Cardiac muscle cell (in vitro differentiated cells and primary cell): ENCODE data around the gene EIF4EBP3. TPM values are rescaled to one million over a fixed set of nuclear protein-coding genes. Genes with fewer than 3 reads are reported as not detected.

Source experiments
- DNase-seq, 2 donors: peaks; one replicate each; pipeline versions ENCODE4 v3.0.0 to v3.0.0-alpha.2; 2010 to 2017; ENCODE audit warnings: low read depth in 1 of 2, low spot score in 1 of 2
- H3K27ac ChIP-seq: fragments of 200-600 bp; sonication (generic); 2 replicates; pipeline ENCODE4 v1.5.1; 2016
- H3K27me3 ChIP-seq: fragments of 200-600 bp; sonication (generic); 2 replicates; pipeline ENCODE4 v1.6.0; 2016; ENCODE audit warnings: control low read depth
- H3K36me3 ChIP-seq: fragments of 200-600 bp; sonication (generic); 2 replicates; pipeline ENCODE4 v1.5.1; 2016; ENCODE audit warnings: control low read depth
- H3K4me1 ChIP-seq: fragments of 200-600 bp; sonication (generic); 2 replicates; pipeline ENCODE4 v1.8.1; 2017; ENCODE audit warnings: low read depth, mild to moderate bottlenecking, mixed run types
- H3K4me3 ChIP-seq: fragments of 200-600 bp; sonication (generic); 2 replicates; pipeline ENCODE4 v1.5.1; 2016; ENCODE audit warnings: mild to moderate bottlenecking
- H3K9me3 ChIP-seq: fragments of 200-600 bp; sonication (generic); 2 replicates; pipeline ENCODE4 v1.5.1; 2017; ENCODE audit warnings: low read depth, mild to moderate bottlenecking, control low read depth
- polyA plus RNA-seq: library from polyadenylated mRNA; unstranded; fragments of >200 nt; fragmentation: Nextera tagmentation; extraction: Ambion mirVana; gene quantifications from 2 replicates; pipeline ENCODE4 v1.2.1, GENCODE V29; 2016
- total RNA-seq: library from RNA; depleted of rRNA; stranded (reverse); fragments of >200 nt; gene quantifications from 2 replicates; pipeline ENCODE4 v1.2.3, GENCODE V29; 2016
- TF ChIP-seq, protein P1 (sequence below): IDR thresholded peaks from 2 replicates; pipeline ENCODE4 v1.5.1; 2012; ENCODE audit warnings: low read depth, mild to moderate bottlenecking, low read length

EIF4EBP3 gene
- total and polyA plus RNA-seq, 2 experiments from 2014 or later = 3.1 to 6.6 TPM

DNA sequence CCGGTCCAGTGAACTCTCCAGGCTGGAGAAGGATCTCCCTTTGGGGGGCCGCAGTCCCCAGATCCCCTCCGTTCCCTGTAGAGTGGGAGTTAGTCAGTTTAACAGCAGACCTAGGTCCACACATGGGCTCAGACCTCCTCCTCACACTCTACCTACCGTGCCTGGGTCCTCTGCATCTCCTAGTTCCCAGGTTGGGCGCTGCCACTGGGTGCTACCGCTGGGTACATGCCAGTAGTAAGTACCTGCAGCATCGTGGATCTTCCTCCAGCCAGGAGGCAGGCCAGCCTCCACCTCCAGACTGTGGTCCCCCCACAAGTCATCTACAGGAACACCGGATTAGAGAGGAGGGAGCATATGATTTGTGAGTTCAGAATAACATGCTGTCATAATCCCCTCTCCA is 16.1 kb downstream of the EIF4EBP3 start:
- no peaks in the 10 kb centered on the region for H3K9me3 ChIP-seq
- no peak for DNase-seq
- TF ChIP-seq, protein P1, sequence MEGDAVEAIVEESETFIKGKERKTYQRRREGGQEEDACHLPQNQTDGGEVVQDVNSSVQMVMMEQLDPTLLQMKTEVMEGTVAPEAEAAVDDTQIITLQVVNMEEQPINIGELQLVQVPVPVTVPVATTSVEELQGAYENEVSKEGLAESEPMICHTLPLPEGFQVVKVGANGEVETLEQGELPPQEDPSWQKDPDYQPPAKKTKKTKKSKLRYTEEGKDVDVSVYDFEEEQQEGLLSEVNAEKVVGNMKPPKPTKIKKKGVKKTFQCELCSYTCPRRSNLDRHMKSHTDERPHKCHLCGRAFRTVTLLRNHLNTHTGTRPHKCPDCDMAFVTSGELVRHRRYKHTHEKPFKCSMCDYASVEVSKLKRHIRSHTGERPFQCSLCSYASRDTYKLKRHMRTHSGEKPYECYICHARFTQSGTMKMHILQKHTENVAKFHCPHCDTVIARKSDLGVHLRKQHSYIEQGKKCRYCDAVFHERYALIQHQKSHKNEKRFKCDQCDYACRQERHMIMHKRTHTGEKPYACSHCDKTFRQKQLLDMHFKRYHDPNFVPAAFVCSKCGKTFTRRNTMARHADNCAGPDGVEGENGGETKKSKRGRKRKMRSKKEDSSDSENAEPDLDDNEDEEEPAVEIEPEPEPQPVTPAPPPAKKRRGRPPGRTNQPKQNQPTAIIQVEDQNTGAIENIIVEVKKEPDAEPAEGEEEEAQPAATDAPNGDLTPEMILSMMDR = no peak
- peaks cover 14% of the 10 kb centered on the region for H3K4me1 ChIP-seq
- peaks cover 4% of the 10 kb centered on the region for H3K36me3 ChIP-seq
- no peak overlapping the region for H3K27ac ChIP-seq
- H3K27me3 ChIP-seq = no peaks in the 10 kb centered on the region
- peak overlapping the region; percentile 50 for H3K4me3 ChIP-seq

DNA sequence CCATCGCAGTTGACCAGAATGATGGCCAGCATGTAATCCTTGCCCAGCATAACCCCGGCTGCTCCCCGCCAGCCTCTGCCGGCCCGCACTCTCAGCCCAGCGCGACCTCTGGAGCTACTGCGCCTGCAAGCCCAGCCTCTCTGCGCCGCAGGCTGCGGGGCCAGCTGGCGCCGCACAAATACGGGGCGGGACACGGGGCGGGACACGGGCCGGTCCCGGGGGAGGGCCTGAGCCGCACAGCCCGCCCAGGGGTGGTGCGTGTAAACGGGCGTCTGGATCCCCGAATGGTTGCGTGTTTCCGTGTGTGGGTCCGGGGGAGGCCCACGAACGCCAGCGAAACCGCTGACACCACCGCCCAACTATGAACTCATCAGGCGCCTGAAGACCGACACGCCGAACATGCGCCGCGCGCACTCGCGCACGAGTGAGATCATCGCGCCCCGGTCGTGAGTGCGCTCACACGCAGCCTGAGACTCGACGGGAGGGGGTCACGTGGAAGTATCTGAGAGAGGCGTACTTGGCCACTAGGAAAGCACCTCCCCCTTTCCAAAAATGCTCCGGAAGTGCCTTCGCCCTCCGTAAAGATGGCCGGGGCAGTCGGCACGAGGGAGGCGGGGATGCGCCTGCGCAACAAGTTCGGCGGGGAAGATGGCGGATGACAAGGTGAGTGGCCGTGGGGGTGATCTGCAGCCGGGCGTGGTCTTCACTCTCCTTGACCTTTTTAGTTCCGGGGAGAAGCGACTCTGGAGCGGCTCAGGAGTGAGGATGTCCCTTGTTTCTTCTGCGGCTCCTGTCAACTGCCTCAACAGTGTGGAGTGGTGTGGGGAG is 16.9 kb downstream of the EIF4EBP3 start, which contains the start of the genes APBB3 and SLC35A4:
APBB3 (minus strand) TSS at position 403 of the 828 bp plus-strand sequence; CDS start at position 50, 353 bp downstream.
SLC35A4 (plus strand) TSS at position 633 of the 828 bp plus-strand sequence. CDS start 2,342 bp downstream, outside the sequence.
- Histone ChIP-seq H3K36me3 (peaks cover 4% of the 10 kb centered on the region), H3K27me3 (no peaks in the 10 kb centered on the region), H3K4me1 (peaks cover 14% of the 10 kb centered on the region), H3K4me3 (peak within 1 kb of the TSS; percentile 50), H3K9me3 (no peaks in the 10 kb centered on the region), H3K27ac (peak within 1 kb of the TSS; percentile 85)
- TF ChIP-seq, protein P1 = no peak
- DNase-seq = peak; percentile 97 to 99

DNA sequence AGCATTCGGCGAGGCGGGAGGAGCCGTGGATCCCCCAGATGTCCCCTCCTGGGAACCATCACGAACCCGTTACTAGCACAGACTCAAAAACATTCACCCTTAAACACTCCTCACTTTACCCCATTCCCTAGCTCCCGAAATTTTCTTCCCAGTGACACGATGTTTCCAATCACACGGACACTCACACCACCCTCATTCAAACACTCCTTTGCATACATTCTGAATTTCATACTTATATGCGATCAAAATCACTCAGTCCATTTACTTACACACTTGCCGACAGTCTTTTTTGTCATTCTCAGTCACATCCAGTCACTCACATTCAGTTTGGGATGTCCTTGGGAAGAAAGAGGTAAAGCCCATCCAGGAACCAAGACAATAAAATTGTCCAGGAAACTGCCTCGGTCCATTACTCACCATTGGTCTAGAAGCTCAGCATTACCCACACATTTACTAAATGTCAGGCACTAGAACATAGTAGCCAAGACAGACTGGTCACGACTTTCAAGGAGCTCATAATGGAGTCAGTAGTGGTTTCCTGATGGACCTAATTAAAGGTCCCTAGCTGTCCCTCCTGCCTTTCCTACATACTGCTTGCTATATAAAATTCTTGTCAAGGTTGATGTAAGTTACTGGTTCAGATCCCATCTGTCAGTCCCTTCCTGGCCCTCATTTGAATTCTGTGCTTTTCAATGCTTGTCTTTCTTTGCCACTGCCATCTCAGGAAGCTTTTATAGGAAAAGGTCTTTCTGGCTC is 17.7 kb downstream of the EIF4EBP3 start:
- peak in 1 of 2 donors; percentile 15 for DNase-seq
- Histone ChIP-seq H3K27ac (peak overlapping the region; percentile 85), H3K4me1 (peaks cover 14% of the 10 kb centered on the region), H3K9me3 (no peaks in the 10 kb centered on the region), H3K4me3 (peak overlapping the region; percentile 50), H3K27me3 (no peaks in the 10 kb centered on the region), H3K36me3 (peaks cover 4% of the 10 kb centered on the region)
- TF ChIP-seq, protein P1 = no peak

GRCh38 chr5:140565780-140566095 is 18.3 kb downstream of the EIF4EBP3 start:
- peak in 1 of 2 donors; percentile 23 for DNase-seq
- TF ChIP-seq, protein P1 = no peak
- Histone ChIP-seq H3K4me3 (peak overlapping the region; percentile 50), H3K36me3 (peaks cover 4% of the 10 kb centered on the region), H3K9me3 (no peaks in the 10 kb centered on the region), H3K27me3 (no peaks in the 10 kb centered on the region), H3K27ac (no peak overlapping the region), H3K4me1 (peaks cover 14% of the 10 kb centered on the region)

DNA sequence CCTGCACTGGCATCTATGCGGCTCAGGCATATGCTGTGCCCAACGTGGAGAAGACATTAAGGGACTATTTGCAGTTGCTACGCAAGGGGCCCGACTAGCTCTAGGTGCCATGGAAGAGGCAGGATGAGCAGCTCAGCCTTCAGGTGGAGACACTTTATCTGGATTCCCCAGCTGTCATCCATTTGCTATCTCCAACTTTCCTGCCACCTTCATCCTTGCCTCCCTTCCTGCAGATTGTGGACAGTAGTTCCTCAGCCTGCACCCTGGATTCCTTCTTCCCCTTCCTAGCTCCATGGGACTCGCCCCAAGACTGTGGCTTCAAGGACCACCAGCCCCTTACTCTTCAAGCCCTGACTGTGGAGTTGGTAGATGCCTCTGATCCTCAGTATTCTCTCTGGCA is 19.2 kb downstream of the EIF4EBP3 start:
- no peaks in the 10 kb centered on the region for H3K9me3 ChIP-seq
- DNase-seq = no peak
- peaks cover 4% of the 10 kb centered on the region for H3K36me3 ChIP-seq
- H3K27me3 ChIP-seq = no peaks in the 10 kb centered on the region
- H3K27ac ChIP-seq = no peak overlapping the region
- peaks cover 14% of the 10 kb centered on the region for H3K4me1 ChIP-seq
- H3K4me3 ChIP-seq = no peak overlapping the region
- TF ChIP-seq, protein P1 = no peak
